Endodermal cell (in vitro differentiated cells): Measurements from ENCODE around the gene RTL1. TPM values are rescaled to one million over a fixed set of nuclear protein-coding genes. Genes with fewer than 3 reads are reported as not detected.

Source experiments
- DNase-seq: peaks from one replicate; pipeline ENCODE4 v3.0.0-alpha.2; 2017
- H3K27ac ChIP-seq: 2 replicates; pipeline ENCODE4 v1.5.1; 2013; ENCODE audit warnings: mild to moderate bottlenecking, low read depth, low read length, moderate library complexity
- H3K27me3 ChIP-seq: 2 replicates; pipeline ENCODE4 v1.6.1; 2013; ENCODE audit warnings: mild to moderate bottlenecking, low read length, moderate library complexity; ENCODE audit not compliant: insufficient read depth, control insufficient read depth, poor library complexity, severe bottlenecking
- H3K36me3 ChIP-seq: 2 replicates; pipeline ENCODE4 v1.7.0; 2013; ENCODE audit warnings: mild to moderate bottlenecking, low read length, moderate library complexity; ENCODE audit not compliant: control insufficient read depth, insufficient read depth
- H3K4me1 ChIP-seq: one replicate; pipeline ENCODE4 v1.7.0; 2013; ENCODE audit warnings: low read length; ENCODE audit not compliant: control insufficient read depth, insufficient read depth
- H3K4me3 ChIP-seq: 2 replicates; pipeline ENCODE4 v1.5.1; 2013; ENCODE audit warnings: mild to moderate bottlenecking, low read length, moderate library complexity
- H3K9ac ChIP-seq: 2 replicates; pipeline ENCODE4 v1.6.1; 2013; ENCODE audit warnings: mild to moderate bottlenecking, low read length, moderate library complexity; ENCODE audit not compliant: poor library complexity, severe bottlenecking; ENCODE audit errors: extremely low read depth
- H3K9me3 ChIP-seq: 2 replicates; pipeline ENCODE4 v1.6.1; 2013; ENCODE audit warnings: mild to moderate bottlenecking, low read length, moderate library complexity; ENCODE audit not compliant: control insufficient read depth
- H3K27ac Mint-ChIP-seq: 2 replicates; pipeline ENCODE4 v1.8.0; 2020; ENCODE audit warnings: mixed read lengths
- H3K27me3 Mint-ChIP-seq: 2 replicates; pipeline ENCODE4 v1.8.0; 2021; ENCODE audit warnings: mild to moderate bottlenecking, mixed read lengths; ENCODE audit not compliant: insufficient read depth
- H3K36me3 Mint-ChIP-seq: 2 replicates; pipeline ENCODE4 v1.8.0; 2020; ENCODE audit warnings: low read depth, mixed read lengths
- H3K4me1 Mint-ChIP-seq: 2 replicates; pipeline ENCODE4 v1.8.0; 2020; ENCODE audit warnings: mixed read lengths
- H3K4me3 Mint-ChIP-seq: 2 replicates; pipeline ENCODE4 v1.8.0; 2020; ENCODE audit warnings: mild to moderate bottlenecking, moderate library complexity, mixed read lengths
- H3K9me3 Mint-ChIP-seq: 2 replicates; pipeline ENCODE4 v1.8.0; 2020; ENCODE audit warnings: mild to moderate bottlenecking, mixed read lengths
- CTCF ChIP-seq: fragments of 200-600 bp; sonication (generic); conservative IDR thresholded peaks from 2 replicates; pipeline ENCODE4 v1.5.0; 2021; ENCODE audit warnings: antibody characterized with exemption, mild to moderate bottlenecking
- WGBS, 2 experiments: methylation state at CpG; one replicate each; pipeline versions ENCODE4 v1.1.5 to v1.1.7; 2013; ENCODE audit warnings: missing lambda C conversion rate in 2 of 2, mixed read lengths in 1 of 2; ENCODE audit not compliant: insufficient coverage in 1 of 2, insufficient read length in 1 of 2; 5-methylcytosine and 5-hydroxymethylcytosine counted together
- total RNA-seq, 2 donors: library from RNA; stranded (reverse); fragmentation: NEBNext Ultra II Directional in 1 of 2; extraction: Animal tissue kit (Norgen Biotek cat#: 25700) in 1 of 2; gene quantifications; 2 replicates in 1 of 2; 3 replicates in 1 of 2; pipeline ENCODE4 v1.2.1, GENCODE V29; 2021

Gene RTL1
- total RNA-seq, 2 donors from 2014 or later: 0.86 to 2.0 TPM

DNA sequence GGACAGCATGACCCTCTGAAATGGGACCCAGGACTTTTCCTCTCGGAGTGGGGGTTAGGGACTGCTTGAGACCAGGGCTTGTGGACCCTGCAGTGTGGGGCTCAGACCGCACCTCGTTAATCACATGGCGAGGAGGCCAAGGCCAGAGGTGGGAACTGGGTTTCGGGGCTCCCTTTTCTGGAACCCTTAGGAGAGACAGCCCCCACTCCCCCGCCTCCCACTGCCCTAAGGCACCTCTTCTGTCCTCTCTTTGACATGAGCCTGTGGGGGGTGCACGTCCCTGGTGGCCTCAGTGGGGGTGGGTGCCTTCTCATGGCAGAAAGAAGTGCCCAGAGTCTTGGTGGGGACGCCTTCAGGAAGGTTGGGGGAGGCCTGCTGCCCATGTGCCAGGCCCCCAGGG, 24.3 kb downstream of the RTL1 start:
- Mint-ChIP-seq H3K36me3 (peaks cover 11% of the 10 kb centered on the region), H3K4me3 (no peak overlapping the region), H3K4me1 (peaks cover 2% of the 10 kb centered on the region), H3K9me3 (peaks cover 23% of the 10 kb centered on the region), H3K27ac (no peak overlapping the region), H3K27me3 (peaks cover 22% of the 10 kb centered on the region)
- H3K9ac ChIP-seq: no peak overlapping the region
- H3K27ac ChIP-seq: no peak overlapping the region
- DNase-seq: no peak
- WGBS, 2 experiments: 90 to 100% methylated on average over 1 to 8 of the region's 8 CpGs
- no peak overlapping the region for H3K4me3 ChIP-seq
- no peaks in the 10 kb centered on the region for H3K27me3 ChIP-seq
- H3K4me1 ChIP-seq: no peaks in the 10 kb centered on the region
- H3K9me3 ChIP-seq: no peaks in the 10 kb centered on the region
- no peak for TF ChIP-seq CTCF
- no peaks in the 10 kb centered on the region for H3K36me3 ChIP-seq

GRCh38 chr14:100878271-100879146, 25.0 kb downstream of the RTL1 start:
- Mint-ChIP-seq H3K4me3 (no peak overlapping the region), H3K36me3 (peaks cover 11% of the 10 kb centered on the region), H3K27ac (no peak overlapping the region), H3K4me1 (peaks cover 2% of the 10 kb centered on the region), H3K9me3 (peaks cover 21% of the 10 kb centered on the region), H3K27me3 (peaks cover 18% of the 10 kb centered on the region)
- Histone ChIP-seq H3K4me1 (no peaks in the 10 kb centered on the region), H3K9ac (no peak overlapping the region), H3K27ac (no peak overlapping the region), H3K4me3 (no peak overlapping the region), H3K9me3 (no peaks in the 10 kb centered on the region), H3K27me3 (no peaks in the 10 kb centered on the region), H3K36me3 (no peaks in the 10 kb centered on the region)
- no peak for DNase-seq
- 91 to 92% methylated on average over 8 to 10 of the region's 11 CpGs for WGBS, 2 experiments
- no peak for TF ChIP-seq CTCF

GRCh38 chr14:100875861-100876590, 27.5 kb downstream of the RTL1 start:
- Histone ChIP-seq H3K9me3 (no peaks in the 10 kb centered on the region), H3K4me3 (no peak overlapping the region), H3K27ac (no peak overlapping the region), H3K9ac (no peak overlapping the region), H3K27me3 (no peaks in the 10 kb centered on the region), H3K4me1 (no peaks in the 10 kb centered on the region), H3K36me3 (no peaks in the 10 kb centered on the region)
- H3K4me3 Mint-ChIP-seq: no peak overlapping the region
- H3K9me3 Mint-ChIP-seq: peaks cover 9% of the 10 kb centered on the region
- peaks cover 2% of the 10 kb centered on the region for H3K4me1 Mint-ChIP-seq
- peaks cover 16% of the 10 kb centered on the region for H3K27me3 Mint-ChIP-seq
- no peak for DNase-seq
- TF ChIP-seq CTCF: no peak
- H3K36me3 Mint-ChIP-seq: no peaks in the 10 kb centered on the region
- 73 to 86% methylated on average over 6 to 17 of the region's 17 CpGs for WGBS, 2 experiments
- no peak overlapping the region for H3K27ac Mint-ChIP-seq
